ENCODE measurements around the gene AUTS2. TPM values are rescaled to one million over a fixed set of nuclear protein-coding genes. Genes with fewer than 3 reads are reported as not detected.
A peak's percentile ranks its signal among the peaks of the same experiment; 100 is the strongest.

AUTS2 gene
- total and polyA plus RNA-seq, 10 of the 15 experiments (the other 5 are each of a cell fraction or from before 2014, with no cell fraction given): 6.4 to 55.6 (median 21.6) TPM

DNA sequence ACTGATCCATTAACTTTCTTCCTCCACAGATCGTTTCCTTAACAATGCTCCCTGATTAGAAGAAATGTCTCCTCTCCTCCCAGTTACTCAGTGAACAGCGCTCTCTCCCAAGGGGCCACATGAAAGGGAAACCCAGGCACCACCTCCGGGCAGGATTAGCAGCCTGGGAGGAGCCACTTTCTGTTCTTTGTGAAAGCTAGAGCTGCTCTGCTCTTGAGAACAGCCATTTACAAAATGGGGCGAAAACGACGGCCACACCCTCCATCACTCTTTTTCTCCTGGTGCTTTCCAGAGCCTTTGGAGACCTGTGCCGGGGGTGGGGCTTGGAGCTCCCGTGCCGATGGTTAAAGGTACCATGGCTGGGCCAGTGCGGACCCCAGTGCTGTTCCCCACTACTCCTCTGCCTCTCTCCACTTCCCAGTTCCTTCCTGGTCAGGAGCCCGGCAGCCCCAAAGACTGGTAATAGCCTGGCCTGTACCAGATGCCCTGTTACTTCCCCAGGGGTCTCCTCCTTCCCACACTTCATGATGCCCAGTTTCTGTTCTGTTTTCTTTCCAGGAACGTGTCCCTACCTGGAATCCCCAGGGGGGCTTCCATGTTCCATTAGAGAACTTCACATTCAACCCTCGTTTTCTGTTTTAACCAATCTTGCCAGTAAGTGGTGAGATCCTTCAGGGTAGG, 1130.7 kb downstream of the AUTS2 start (continued):
- TF ChIP-seq FOXK2 (IDR thresholded peaks at IDR 0.05) (no peak), GATAD2B (conservative IDR thresholded peaks at IDR 0.05; ENCODE audit: low read depth) (0 out of 2 replicates have a peak, but pooled peaks have one; percentile 51), ETV6 (conservative IDR thresholded peaks at IDR 0.05 in 1 of 2, IDR thresholded peaks at IDR 0.05 in 1 of 2; ENCODE audit: borderline replicate concordance in 1 of 2, low read depth in 1 of 2) (peak in 1 of 2 experiments; percentile 7; a peak in 1 of 4 replicates), EZH2 (IDR thresholded peaks at IDR 0.05; ENCODE audit: borderline replicate concordance, control insufficient read depth, low read depth, low read length) (no peak), TBL1XR1 (IDR thresholded peaks at IDR 0.05; ENCODE audit: low read depth, low read length) (no peak), SMAD1 (IDR thresholded peaks at IDR 0.05; ENCODE audit: low read depth, partially characterized antibody) (no peak), SKIL (IDR thresholded peaks at IDR 0.05; ENCODE audit: low read depth, poor library complexity, severe bottlenecking) (no peak), HSF1 (IDR thresholded peaks at IDR 0.05; ENCODE audit: low read depth, low read length) (no peak)
- TF ChIP-seq, protein P1, sequence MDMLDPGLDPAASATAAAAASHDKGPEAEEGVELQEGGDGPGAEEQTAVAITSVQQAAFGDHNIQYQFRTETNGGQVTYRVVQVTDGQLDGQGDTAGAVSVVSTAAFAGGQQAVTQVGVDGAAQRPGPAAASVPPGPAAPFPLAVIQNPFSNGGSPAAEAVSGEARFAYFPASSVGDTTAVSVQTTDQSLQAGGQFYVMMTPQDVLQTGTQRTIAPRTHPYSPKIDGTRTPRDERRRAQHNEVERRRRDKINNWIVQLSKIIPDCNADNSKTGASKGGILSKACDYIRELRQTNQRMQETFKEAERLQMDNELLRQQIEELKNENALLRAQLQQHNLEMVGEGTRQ (IDR thresholded peaks at IDR 0.05; ENCODE audit: borderline replicate concordance, low read depth, low read length): no peak
- TF ChIP-seq, protein P2, sequence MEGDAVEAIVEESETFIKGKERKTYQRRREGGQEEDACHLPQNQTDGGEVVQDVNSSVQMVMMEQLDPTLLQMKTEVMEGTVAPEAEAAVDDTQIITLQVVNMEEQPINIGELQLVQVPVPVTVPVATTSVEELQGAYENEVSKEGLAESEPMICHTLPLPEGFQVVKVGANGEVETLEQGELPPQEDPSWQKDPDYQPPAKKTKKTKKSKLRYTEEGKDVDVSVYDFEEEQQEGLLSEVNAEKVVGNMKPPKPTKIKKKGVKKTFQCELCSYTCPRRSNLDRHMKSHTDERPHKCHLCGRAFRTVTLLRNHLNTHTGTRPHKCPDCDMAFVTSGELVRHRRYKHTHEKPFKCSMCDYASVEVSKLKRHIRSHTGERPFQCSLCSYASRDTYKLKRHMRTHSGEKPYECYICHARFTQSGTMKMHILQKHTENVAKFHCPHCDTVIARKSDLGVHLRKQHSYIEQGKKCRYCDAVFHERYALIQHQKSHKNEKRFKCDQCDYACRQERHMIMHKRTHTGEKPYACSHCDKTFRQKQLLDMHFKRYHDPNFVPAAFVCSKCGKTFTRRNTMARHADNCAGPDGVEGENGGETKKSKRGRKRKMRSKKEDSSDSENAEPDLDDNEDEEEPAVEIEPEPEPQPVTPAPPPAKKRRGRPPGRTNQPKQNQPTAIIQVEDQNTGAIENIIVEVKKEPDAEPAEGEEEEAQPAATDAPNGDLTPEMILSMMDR (IDR thresholded peaks at IDR 0.05 in 2 of 3, conservative IDR thresholded peaks at IDR 0.05 in 1 of 3; ENCODE audit: control insufficient read depth in 2 of 3, extremely low read depth in 1 of 3, insufficient read depth in 1 of 3, low read depth in 3 of 3, low read length in 3 of 3): no peak

Measured in GM12878 (cell line).